Activated CD4-positive, alpha-beta memory T cell treated with anti-CD3 and anti-CD28 coated beads, Interleukin-2, amount 10 ng/mL, durations not matched to agents 7 days and 5 days (primary cell): ENCODE data around the gene SLC35A2. TPM values are rescaled to one million over a fixed set of nuclear protein-coding genes. Genes with fewer than 3 reads are reported as not detected.
A peak's percentile ranks its signal among the peaks of the same experiment; 100 is the strongest.

Source experiments
- CTCF ChIA-PET: fragments of 350-600 bp; sonication (Branson Sonifier 250); formaldehyde crosslinking; loops from one replicate; lab custom pipeline; 2021; ENCODE audit warnings: antibody characterized with exemption, inconsistent platforms; lab: Charles Lee
- POLR2A ChIA-PET: fragments of 350-600 bp; sonication (Branson Sonifier 250); formaldehyde crosslinking; loops from one replicate; lab custom pipeline; 2021; ENCODE audit warnings: antibody characterized with exemption; lab: Charles Lee
- DNase-seq: peaks from one replicate; pipeline ENCODE4 v3.0.0-alpha.2; 2020
- H3K27ac Mint-ChIP-seq: one replicate; pipeline ENCODE4 v1.8.0; 2021; ENCODE audit warnings: mild to moderate bottlenecking, mixed read lengths
- H3K27me3 Mint-ChIP-seq: one replicate; pipeline ENCODE4 v1.8.0; 2021; ENCODE audit warnings: mixed read lengths
- H3K36me3 Mint-ChIP-seq: one replicate; pipeline ENCODE4 v1.8.0; 2021; ENCODE audit warnings: low read depth, mixed read lengths
- H3K4me1 Mint-ChIP-seq: one replicate; pipeline ENCODE4 v1.8.0; 2021; ENCODE audit warnings: mixed read lengths
- H3K4me3 Mint-ChIP-seq: one replicate; pipeline ENCODE4 v1.8.0; 2021; ENCODE audit warnings: mild to moderate bottlenecking, mixed read lengths
- H3K9me3 Mint-ChIP-seq: one replicate; pipeline ENCODE4 v1.8.0; 2021; ENCODE audit warnings: mixed read lengths
- total RNA-seq, 2 experiments: library from RNA; stranded (reverse); gene quantifications; one replicate each; pipeline ENCODE4 v1.2.3, GENCODE V29; 2021

The SLC35A2 gene
- total RNA-seq, 2 experiments from 2014 or later: 17.9 to 18.3 TPM

DNA sequence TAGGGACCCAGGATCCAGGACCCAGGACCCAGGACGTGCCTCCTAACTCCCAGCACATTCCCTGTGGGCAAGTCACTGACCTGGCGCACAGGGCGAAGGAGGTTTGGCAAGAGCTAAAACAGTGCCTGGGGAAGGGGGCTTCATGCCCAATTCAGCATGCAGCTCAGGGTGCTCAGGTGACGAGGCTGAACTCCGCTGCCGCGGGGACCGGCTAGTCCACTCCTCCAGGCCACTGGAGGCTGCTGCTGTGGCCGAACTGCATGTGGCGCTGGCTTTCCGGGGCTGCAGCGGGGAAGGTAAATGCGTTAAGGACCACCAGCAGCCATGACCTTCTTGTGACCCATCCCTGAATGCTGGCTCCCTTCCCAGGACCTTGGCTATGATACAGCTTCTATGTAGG, 12.3 kb upstream of the SLC35A2 start:
- DNase-seq: no peak
- CTCF ChIA-PET: no interaction called here
- Mint-ChIP-seq H3K4me3 (no peak overlapping the region), H3K4me1 (peaks cover 55% of the 10 kb centered on the region), H3K27me3 (no peaks in the 10 kb centered on the region), H3K36me3 (peaks cover 54% of the 10 kb centered on the region), H3K9me3 (no peaks in the 10 kb centered on the region), H3K27ac (peak overlapping the region; percentile 77)
- POLR2A ChIA-PET: interaction anchor here (0.9 to 1.7 kb wide), 3 partner anchors 7 to 16 kb away, joined by 3 to 5 read pairs (median 4); no protein-coding TSS in a partner anchor

DNA sequence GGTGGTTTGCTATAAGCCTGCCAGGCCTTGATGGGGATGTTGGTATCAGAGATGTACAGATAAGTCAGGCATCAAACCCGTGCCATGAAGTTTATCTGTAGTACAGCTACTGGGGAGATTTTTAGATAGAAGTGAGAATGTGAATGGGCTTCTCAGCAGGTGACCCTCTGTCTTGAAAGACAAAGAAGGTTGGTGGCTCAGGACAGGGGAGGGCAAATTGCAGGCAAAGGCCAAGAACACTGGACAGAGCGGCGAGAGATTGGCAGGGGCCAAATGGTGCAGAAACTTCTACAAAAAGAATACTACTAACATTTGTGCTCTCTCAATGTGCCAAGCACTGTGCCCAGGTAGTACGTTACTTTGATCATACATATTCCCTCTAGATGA, 9.3 kb upstream of the SLC35A2 start:
- POLR2A ChIA-PET: interaction anchor here (1.0 to 13.8 kb wide), 6 partner anchors 9 to 159 kb away, joined by 4 to 415 read pairs (median 7); partner anchors contain the start of genes OTUD5, PQBP1, SLC35A2 and TIMM17B
- Mint-ChIP-seq H3K27me3 (no peaks in the 10 kb centered on the region), H3K4me3 (peak overlapping the region; percentile 95), H3K9me3 (no peaks in the 10 kb centered on the region), H3K36me3 (peaks cover 74% of the 10 kb centered on the region), H3K4me1 (peaks cover 52% of the 10 kb centered on the region), H3K27ac (peak overlapping the region; percentile 98)
- DNase-seq: no peak
- CTCF ChIA-PET: interaction anchor here (2.2 kb wide), 1 partner anchor 16 kb away, joined by 14 read pairs; no protein-coding TSS in a partner anchor

DNA sequence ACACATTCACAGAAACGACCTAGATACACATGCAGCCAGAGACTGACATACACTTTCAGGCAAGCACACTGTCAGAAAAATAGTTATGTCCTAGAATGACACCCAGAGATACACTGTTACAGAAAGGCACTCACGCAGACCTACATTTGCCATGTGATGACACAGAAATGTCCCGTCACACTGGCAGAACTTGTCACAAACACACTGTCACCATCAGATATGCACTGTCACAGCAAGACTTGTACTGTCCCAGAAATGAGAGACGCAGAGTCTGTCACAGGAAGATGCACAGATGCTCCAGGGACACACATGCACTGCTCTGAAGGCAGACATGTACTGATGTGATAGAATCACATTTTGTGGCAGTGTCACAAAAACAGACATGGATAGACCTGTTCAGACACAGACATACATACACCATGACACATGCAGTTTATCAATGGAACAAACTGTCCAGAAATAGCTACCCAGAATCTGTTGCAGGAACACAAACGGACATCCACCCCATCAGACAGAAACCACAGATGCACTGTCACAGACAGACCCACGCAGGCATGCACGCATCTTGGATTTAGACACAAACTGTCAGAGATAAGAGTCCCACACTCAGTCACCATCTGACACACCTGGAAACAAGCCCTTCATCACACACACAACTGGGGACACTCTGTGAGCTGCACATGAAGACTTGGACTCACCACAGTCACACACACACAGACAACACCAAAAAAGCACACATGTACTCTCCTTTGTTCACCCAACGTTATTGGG, 8.7 kb upstream of the SLC35A2 start:
- ChIA-PET CTCF (interaction anchor here (1.0 to 2.2 kb wide), 2 partner anchors 17 to 20 kb away, joined by 5 to 14 read pairs; no protein-coding TSS in a partner anchor), POLR2A (interaction anchor here (0.5 to 13.8 kb wide), 12 partner anchors 7 to 350 kb away, joined by 3 to 415 read pairs (median 4); partner anchors contain the start of genes OTUD5, PQBP1, SLC35A2 and TIMM17B)
- Mint-ChIP-seq H3K27ac (peak overlapping the region; percentile 98), H3K36me3 (peaks cover 74% of the 10 kb centered on the region), H3K27me3 (no peaks in the 10 kb centered on the region), H3K4me3 (peak overlapping the region; percentile 95), H3K9me3 (no peaks in the 10 kb centered on the region), H3K4me1 (peaks cover 50% of the 10 kb centered on the region)
- peak; percentile 51 for DNase-seq

DNA sequence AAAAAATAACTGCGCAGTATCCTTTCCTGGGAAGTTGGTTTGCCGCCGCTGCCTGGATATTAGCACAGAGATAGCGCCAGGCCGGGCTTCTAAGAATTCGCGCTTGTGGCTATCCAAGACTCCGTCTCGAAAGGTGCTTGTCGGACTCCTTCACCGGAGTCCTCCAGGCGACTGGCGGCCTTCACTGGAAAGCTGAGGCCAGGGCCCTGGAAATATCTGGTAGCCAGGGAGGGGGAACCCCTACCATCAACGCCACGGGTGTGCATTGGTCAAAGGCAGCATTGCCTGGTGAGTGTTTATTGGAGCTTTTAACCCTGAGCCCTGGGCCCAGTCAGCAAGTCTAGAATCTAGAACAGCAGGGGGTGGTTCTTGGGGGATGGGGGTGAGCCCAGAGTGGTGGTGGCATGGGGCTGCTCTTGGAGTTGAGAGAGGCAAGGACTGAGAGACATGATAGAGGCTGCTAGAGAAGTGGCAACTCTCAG, 8.0 kb upstream of the SLC35A2 start:
- ChIA-PET CTCF (interaction anchor here (0.6 to 2.2 kb wide), 4 partner anchors 17 to 206 kb away, joined by 4 to 14 read pairs (median 4); no protein-coding TSS in a partner anchor), POLR2A (interaction anchor here (0.5 to 13.8 kb wide), 9 partner anchors 8 to 349 kb away, joined by 3 to 415 read pairs (median 4); partner anchors contain the start of genes OTUD5, PQBP1 and TIMM17B)
- Mint-ChIP-seq H3K27me3 (no peaks in the 10 kb centered on the region), H3K27ac (peak overlapping the region; percentile 98), H3K9me3 (no peaks in the 10 kb centered on the region), H3K4me3 (peak overlapping the region; percentile 95), H3K36me3 (peaks cover 80% of the 10 kb centered on the region), H3K4me1 (peaks cover 54% of the 10 kb centered on the region)
- peak; percentile 56 for DNase-seq

DNA sequence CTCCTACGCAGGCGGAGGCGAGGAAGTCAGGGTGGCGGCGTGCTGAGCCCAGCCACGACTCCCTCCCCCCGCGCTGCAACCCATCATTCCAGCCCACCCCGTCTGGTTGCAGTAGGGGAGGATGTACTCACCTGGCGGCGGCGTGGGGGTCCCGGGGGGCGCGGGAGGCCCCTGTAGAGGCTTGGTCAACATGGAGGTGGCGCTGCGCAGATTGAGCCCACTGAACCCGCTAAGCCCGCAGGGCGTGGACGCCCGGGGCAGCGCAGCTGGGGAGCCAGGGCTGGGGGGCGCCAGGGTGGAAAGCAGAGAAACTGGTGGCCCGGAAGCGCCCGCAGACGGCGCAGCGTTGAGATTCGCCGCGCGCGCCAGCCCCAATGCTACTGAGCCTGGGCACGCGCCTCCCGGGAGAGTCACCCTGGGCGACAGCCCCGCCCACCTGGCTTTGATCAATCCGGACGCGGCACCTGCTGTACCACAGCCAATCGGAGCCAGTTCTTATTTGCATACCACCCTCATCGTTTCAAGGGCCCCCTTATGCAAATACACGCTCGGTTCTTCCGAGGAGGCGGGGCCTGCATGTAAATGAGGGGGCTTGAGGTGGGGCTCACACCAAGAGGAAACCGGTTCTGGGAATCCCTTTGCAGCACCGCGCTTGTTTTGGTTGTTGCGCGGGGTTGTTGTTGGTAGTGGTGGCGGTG, 7.3 kb upstream of the SLC35A2 start, which contains the start of gene PIM2:
TSS of gene PIM2 (minus strand) at position 382 of the 698 bp plus-strand sequence. CDS start at position 192, 190 bp downstream.
- peaks cover 80% of the 10 kb centered on the region for H3K36me3 Mint-ChIP-seq
- ChIA-PET CTCF (interaction anchor here (0.6 to 2.2 kb wide), 4 partner anchors 18 to 205 kb away, joined by 4 to 14 read pairs (median 4); no protein-coding TSS in a partner anchor), POLR2A (interaction anchor here (0.6 to 13.8 kb wide), 8 partner anchors 14 to 205 kb away, joined by 3 to 415 read pairs (median 4); partner anchors contain the start of genes OTUD5, PQBP1 and TIMM17B)
- peak within 1 kb of the TSS; percentile 95 for H3K4me3 Mint-ChIP-seq
- no peaks in the 10 kb centered on the region for H3K9me3 Mint-ChIP-seq
- no peaks in the 10 kb centered on the region for H3K27me3 Mint-ChIP-seq
- DNase-seq: peak; percentile 93
- peak within 1 kb of the TSS; percentile 98 for H3K27ac Mint-ChIP-seq
- H3K4me1 Mint-ChIP-seq: peaks cover 54% of the 10 kb centered on the region

DNA sequence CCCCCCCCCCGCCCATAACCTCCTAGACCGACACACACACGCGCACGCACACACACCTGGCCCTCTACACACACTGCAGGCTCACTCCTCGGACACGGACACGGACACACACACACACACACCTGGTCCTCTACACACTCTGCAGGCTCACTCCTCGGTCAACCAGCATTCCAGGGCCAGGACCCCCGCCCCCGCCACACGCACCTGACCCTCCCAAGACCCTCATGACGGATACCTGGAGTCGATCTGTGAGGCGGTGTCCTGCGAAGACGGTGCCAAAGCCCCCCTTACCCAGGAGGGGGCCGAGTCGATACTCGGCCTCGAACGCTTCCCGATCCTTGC, 6.8 kb upstream of the SLC35A2 start:
- no peaks in the 10 kb centered on the region for H3K9me3 Mint-ChIP-seq
- H3K4me3 Mint-ChIP-seq: peak overlapping the region; percentile 95
- H3K4me1 Mint-ChIP-seq: peaks cover 52% of the 10 kb centered on the region
- peaks cover 82% of the 10 kb centered on the region for H3K36me3 Mint-ChIP-seq
- H3K27me3 Mint-ChIP-seq: no peaks in the 10 kb centered on the region
- ChIA-PET CTCF (interaction anchor here (2.1 kb wide), 1 partner anchor 28 kb away, joined by 4 read pairs; no protein-coding TSS in a partner anchor), POLR2A (interaction anchor here (1.0 to 13.8 kb wide), 2 partner anchors 23 to 40 kb away, joined by 3 to 415 read pairs; no protein-coding TSS in a partner anchor)
- DNase-seq: no peak
- H3K27ac Mint-ChIP-seq: peak overlapping the region; percentile 98

DNA sequence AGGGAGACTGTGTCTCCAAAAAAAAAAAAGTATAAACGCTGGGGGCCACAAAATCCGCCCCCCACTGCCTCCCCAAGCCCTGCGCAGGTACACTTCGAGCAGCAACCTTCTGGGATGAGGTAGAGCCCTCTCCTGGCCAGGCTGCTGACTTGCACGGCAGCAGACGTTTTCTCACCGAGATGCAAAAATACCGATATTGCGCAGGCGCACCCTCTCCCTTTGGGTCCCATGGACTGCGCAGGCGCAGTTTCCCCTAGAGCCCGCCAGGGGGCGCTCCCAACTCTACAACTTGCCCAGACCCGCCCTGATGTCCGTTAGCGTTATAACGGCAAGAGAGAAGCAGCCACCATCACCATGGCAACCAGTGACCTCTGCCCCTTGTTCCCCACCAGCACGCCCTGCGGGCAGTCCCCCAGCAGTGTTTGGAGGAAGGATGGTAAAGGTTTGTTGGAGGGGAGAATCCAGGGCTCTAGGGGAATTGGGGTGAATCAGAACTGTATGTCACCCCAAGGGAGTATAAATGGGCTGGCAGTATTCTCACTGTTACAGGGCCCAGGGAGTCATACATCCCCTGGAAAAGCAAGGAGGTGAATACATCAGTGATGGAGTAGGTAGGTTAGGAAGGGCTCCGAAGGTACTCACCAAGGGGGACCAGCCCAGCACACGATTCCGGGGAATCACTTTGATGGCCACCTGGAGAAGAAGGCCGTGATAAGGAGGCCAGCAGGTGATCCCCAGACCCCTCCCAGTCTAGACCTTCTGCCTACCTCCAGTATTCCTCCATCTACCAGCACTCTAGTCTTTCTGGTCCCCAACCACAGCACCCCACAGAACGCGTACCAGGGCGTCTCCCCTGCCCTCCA, 5.9 kb upstream of the SLC35A2 start:
- H3K27ac Mint-ChIP-seq: peak overlapping the region; percentile 98
- peaks cover 55% of the 10 kb centered on the region for H3K4me1 Mint-ChIP-seq
- POLR2A ChIA-PET: interaction anchor here (1.4 to 13.8 kb wide), 3 partner anchors 15 to 40 kb away, joined by 3 to 415 read pairs (median 8); partner anchors contain the start of gene OTUD5
- peak overlapping the region; percentile 95 for H3K4me3 Mint-ChIP-seq
- no peaks in the 10 kb centered on the region for H3K27me3 Mint-ChIP-seq
- H3K36me3 Mint-ChIP-seq: peaks cover 83% of the 10 kb centered on the region
- H3K9me3 Mint-ChIP-seq: no peaks in the 10 kb centered on the region
- DNase-seq: peak; percentile 92
- CTCF ChIA-PET: interaction anchor here (0.7 to 2.1 kb wide), 4 partner anchors 22 to 144 kb away, joined by 3 to 10 read pairs (median 4); no protein-coding TSS in a partner anchor

DNA sequence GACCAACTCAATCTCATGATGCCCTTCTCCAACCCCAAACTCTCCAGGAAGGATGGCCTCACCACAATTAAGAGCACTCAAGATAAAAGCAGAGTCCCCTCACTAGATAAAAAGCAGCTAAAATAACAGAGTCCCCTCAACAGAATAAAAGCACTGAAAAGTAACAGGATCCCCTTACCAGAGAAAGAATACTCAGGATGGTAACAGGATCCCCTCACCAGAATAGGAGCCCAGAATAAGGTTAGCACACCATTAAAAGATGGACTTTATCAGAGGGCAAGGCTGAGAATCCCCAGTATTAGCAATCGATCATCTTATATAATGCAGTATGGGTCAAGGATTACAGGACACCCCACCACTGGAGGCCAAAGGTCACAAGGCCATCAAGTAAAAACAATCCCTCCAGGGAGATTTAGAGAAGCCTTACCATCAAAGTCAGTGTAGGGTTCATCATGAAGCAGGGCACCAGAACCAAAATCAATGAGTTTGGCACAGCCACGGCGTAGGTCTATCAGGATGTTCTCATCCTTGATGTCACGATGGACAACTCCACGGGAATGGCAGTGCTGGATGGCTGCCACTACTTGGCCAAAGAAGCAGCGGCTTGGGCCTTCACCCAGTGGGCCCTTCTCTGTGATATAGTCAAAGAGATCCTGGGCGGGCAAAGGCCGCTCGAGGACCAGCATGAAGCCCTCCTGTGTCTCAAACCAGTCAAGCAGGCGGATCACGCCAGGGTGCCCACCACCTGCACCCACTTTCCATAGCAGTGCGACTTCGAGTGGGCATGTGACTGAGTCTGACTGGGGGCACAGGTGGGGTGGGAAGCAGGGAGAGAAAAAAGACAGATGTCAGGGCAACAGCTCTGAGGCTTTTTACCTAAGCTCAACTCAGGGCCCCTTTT, 3.4 kb upstream of the SLC35A2 start:
- H3K36me3 Mint-ChIP-seq: peaks cover 86% of the 10 kb centered on the region
- no peaks in the 10 kb centered on the region for H3K27me3 Mint-ChIP-seq
- no peaks in the 10 kb centered on the region for H3K9me3 Mint-ChIP-seq
- peak overlapping the region; percentile 95 for H3K4me3 Mint-ChIP-seq
- no peak for DNase-seq
- ChIA-PET CTCF (interaction anchor here (1.0 to 1.6 kb wide), 2 partner anchors 26 to 31 kb away, joined by 3 to 4 read pairs; no protein-coding TSS in a partner anchor), POLR2A (interaction anchor here (1.9 to 13.8 kb wide), 3 partner anchors 17 to 43 kb away, joined by 7 to 415 read pairs (median 8); partner anchors contain the start of genes OTUD5, PQBP1 and TIMM17B)
- peaks cover 49% of the 10 kb centered on the region for H3K4me1 Mint-ChIP-seq
- H3K27ac Mint-ChIP-seq: peak overlapping the region; percentile 74

DNA sequence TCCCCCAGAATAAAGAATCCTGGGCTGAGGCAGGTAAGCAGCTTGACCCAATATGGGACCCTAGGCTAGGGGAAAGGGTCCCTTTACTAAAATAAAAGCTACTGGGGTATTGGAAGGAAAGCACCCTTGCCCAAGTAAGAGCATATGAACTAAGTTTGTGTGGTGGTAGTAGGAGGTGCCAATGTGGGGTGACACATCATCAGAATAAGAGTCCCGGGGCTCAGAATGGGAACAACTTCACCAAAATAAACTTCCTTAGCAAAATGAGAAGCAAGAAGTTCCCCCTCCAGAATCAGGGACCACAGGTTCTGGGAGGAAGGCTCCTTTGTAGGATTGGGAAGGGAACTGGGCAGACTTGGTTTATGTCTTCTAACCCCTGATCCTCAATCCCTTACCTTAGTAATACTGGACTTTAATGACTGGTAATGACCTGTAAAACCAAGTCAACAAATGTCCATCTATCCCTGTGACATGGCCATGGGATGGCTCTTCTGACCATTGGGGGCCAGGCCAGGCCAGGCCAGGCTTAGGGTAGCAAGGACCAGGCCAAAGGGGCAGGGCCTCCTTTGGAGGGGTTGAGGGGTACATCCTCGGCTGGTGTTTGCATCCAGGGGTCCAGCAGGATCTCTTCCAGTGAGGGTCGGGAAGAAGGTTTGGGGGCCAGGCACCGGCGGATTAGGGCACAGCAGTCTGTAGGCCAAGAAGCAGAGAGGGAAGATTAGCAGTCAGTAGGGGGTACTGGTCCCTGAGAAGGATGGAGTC, 2.3 kb upstream of the SLC35A2 start:
- H3K27me3 Mint-ChIP-seq: no peaks in the 10 kb centered on the region
- peak overlapping the region; percentile 95 for H3K4me3 Mint-ChIP-seq
- ChIA-PET POLR2A (interaction anchor here (13.8 kb wide), 1 partner anchor 28 kb away, joined by 415 read pairs; no protein-coding TSS in a partner anchor), CTCF (interaction anchor here (0.7 kb wide), 1 partner anchor 26 kb away, joined by 3 read pairs; no protein-coding TSS in a partner anchor)
- no peaks in the 10 kb centered on the region for H3K9me3 Mint-ChIP-seq
- peaks cover 46% of the 10 kb centered on the region for H3K4me1 Mint-ChIP-seq
- peak overlapping the region; percentile 74 for H3K27ac Mint-ChIP-seq
- DNase-seq: no peak
- H3K36me3 Mint-ChIP-seq: peaks cover 78% of the 10 kb centered on the region

DNA sequence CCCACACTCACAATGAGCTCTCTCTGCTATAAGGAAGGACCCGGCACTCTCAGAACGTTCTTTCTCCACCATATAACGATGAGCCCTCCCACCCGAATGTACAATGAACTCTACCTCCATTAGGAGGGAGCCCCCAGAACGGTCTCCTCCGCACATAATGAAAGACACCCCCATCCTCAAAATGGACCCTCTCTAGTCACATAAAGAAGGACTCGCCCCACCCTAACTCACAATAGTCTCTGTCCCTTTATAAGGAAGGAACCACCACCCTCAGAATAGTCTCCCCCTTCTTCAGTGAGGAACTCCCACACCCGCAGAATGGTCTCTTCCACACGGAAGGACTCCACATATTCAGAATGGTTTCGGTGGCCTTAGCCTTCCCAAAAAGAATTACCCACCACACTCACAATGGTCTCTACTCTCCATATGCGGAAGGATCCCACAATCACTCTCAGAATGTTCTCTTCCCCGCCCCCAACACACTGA, 477 bp downstream of the SLC35A2 start:
- ChIA-PET POLR2A (interaction anchor here (1.2 to 13.8 kb wide), 9 partner anchors 8 to 263 kb away, joined by 3 to 415 read pairs (median 8); partner anchors contain the start of genes OTUD5, PQBP1 and TIMM17B), CTCF (interaction anchor here (1.1 to 2.2 kb wide), 6 partner anchors 13 to 262 kb away, joined by 3 to 11 read pairs (median 6); partner anchors contain the start of genes PQBP1 and TIMM17B)
- peaks cover 48% of the 10 kb centered on the region for H3K4me1 Mint-ChIP-seq
- H3K27me3 Mint-ChIP-seq: no peaks in the 10 kb centered on the region
- DNase-seq: no peak
- peaks cover 50% of the 10 kb centered on the region for H3K36me3 Mint-ChIP-seq
- H3K4me3 Mint-ChIP-seq: peak overlapping the region; percentile 95
- H3K9me3 Mint-ChIP-seq: no peaks in the 10 kb centered on the region
- H3K27ac Mint-ChIP-seq: peak overlapping the region; percentile 92
